NK-92 (cell line): Measurements from ENCODE around the gene ARHGDIA.
"Not testable (repeated sequence)": the region's sequence is repeated elsewhere in the genome, so short reads cannot be mapped to it uniquely, and the experiment has no call there.

ENCODE experiments used
- DNase-seq: peaks from one replicate; lab custom pipeline; 2025; ENCODE audit not compliant: unreplicated experiment; lab: John Stamatoyannopoulos, UW

The ARHGDIA gene

DNA sequence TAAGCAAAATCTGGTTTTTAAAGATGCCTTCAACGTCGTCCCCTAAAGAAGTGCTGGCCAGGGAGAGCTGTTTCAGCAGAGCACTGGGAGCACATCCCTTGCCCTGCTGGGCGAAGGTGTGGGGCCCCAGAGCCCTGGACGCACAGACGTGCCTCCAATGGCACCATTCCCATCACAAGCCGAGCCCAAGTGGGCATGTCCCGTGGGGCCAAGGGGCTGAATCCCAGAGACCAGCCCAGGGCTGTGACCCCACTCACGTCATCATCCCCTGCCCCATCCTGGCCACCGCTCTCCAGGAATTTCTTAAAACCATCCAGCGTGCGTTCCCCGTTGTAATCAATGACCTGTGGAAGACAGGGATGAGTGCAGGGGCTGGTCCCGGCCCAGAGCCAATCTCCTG lies 26.2 kb downstream of the ARHGDIA start:
- DNase-seq, result no peak

GRCh38 chr17:81844327-81844851 lies 26.7 kb downstream of the ARHGDIA start:
- DNase-seq, result no peak

DNA sequence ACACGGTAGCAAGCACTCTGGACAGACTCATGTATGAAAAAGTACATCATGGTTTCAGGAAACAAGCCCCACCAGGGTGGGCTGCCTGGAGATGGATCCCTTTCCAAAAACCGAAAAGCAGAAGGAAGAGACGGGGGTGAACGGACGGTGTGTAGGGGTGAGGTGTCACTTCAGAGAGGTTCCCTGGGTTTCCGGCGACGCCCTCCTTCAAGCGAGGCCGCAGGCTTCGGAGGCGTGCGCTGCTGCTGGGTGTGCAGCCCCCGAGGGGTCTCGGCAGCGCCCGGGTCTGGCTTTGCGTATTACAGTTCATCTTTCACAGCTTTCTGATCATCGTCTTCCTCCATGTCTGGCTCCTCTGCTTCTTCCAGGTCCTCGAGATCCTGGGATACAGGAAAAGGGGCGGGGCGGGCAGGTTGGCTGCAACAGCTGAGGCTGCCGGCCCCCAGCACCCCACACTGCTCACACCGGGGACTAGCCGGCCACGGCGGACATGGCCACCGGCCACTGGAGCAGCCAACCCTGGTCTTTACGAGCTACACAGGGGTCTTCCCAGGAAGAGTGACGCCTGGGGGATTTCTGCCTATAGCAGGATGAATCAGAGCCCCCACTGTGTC lies 27.3 kb downstream of the ARHGDIA start:
- DNase-seq, result no peak

DNA sequence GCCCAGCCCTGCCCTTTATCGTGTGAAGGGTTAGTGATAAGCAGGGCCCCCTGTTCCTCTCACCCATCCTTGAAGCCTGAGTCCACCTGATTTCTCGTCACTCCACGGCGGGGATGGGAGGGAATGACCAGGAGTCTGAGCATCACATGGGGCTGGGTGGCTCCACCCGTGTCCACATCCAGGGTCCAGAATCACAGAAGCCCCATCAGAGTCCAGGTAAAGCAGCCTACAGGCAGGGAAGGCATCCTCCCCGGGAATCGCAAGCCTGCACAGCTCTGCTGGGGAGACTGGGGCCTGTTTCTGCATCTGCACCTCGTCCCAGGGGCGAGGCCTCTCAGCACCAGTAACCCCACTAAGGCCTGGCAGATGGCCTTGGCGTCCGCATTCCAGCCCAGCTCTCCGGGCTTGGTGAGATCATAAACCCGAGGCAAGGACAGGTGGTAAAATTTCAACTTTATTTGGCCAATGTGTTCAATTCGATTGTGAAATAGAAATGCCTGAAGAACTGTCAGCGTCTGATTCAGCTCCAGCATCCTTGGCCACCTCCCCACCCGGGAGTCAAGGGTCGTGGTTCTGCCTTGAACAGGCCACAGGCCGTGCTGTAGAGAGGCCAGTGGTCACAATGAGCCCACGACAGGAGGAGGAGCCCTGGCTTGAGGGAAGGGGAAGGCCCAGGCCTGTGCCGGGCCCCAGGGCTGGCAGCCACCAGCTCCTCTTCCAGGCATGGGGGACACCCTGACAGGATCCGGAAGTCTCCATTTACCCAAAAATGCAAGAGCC lies 28.2 kb downstream of the ARHGDIA start:
- DNase-seq, result no peak

GRCh38 chr17:81842378-81842724 lies 28.8 kb downstream of the ARHGDIA start:
- no peak for DNase-seq

- no peak for DNase-seq
Measured at GRCh38 chr17:81841866-81842265, 29.3 kb downstream of the ARHGDIA start.

DNA sequence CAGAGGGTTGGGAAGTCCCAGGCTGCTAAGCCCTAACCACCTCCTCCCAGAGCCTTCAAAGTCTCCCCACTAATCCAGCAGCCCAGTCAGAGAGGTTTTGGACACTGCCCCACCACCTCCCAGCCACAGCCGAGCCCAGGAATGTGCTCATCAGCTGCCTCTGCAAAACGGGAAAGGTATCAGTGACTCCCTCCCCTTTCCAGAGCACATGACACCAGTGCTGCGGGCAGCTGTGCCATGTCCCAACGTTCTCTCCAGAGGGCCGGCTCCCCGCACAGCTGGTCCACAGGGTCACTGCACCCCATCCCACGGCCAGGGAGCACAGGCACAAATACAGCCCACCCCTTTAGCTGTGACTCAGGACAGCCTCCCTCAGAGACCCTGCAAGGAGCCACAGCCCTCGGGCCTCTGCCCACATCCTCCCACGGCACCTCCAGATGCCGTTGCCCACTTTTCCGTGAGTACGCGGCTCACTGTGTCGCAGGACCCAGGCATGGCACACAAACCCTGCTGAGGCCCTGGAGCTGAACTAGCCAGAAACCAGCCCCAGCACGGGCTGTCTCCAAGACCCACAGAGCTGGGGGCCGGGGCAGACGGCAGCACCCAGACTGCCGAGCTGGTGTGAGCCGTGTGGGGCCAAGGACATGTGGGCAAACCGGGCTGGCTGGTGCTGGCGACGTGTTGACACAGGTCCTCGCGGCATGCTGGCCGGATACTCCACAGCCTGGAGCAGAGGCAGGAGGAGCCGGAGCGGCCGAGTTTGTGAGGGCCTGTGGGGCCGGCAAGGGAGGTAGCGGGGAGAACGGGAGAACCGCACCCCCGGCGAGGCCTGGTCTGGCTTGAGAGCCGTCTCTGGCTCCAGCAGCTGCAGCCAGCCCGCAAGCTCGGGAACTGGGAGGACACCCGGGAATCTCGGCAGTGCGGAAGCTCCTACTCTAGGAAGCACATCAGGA lies 30.0 kb downstream of the ARHGDIA start:
- no peak for DNase-seq

- not testable (repeated sequence) for DNase-seq
Measured at GRCh38 chr17:81840059-81840458, 31.1 kb downstream of the ARHGDIA start.

- no peak for DNase-seq
Measured at GRCh38 chr17:81839301-81839700, 31.8 kb downstream of the ARHGDIA start.

GRCh38 chr17:81838753-81839255 lies 32.3 kb downstream of the ARHGDIA start:
- no peak for DNase-seq

GRCh38 chr17:81837641-81838040 lies 33.5 kb downstream of the ARHGDIA start:
- DNase-seq, result no peak

DNA sequence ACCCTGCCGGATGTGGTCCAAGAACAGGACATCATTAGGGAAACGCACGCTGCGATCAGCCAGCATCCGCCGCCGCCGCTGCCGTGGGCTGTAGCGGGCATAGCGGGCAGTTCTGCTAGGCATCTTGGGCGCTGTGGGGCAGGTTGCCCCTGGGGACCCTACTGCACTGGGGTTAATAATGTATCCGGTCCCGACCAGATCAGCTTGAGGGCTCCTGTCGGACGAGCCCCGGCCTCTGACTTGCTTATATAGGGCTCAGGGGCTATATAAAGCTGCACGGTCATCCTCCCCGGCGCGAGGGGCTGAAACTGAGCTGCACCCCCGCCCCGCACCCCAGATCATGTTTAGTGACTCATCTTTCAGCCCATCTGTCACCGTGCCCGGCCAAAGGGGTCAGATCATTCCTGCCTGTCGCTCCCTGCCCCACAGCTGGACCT lies 36.3 kb downstream of the ARHGDIA start, which contains the start of gene PPP1R27:
Gene PPP1R27 (minus strand): TSS at position 220 of the 437 bp plus-strand sequence. CDS start 97 bp downstream, at position 123.
- DNase-seq, result no peak

DNA sequence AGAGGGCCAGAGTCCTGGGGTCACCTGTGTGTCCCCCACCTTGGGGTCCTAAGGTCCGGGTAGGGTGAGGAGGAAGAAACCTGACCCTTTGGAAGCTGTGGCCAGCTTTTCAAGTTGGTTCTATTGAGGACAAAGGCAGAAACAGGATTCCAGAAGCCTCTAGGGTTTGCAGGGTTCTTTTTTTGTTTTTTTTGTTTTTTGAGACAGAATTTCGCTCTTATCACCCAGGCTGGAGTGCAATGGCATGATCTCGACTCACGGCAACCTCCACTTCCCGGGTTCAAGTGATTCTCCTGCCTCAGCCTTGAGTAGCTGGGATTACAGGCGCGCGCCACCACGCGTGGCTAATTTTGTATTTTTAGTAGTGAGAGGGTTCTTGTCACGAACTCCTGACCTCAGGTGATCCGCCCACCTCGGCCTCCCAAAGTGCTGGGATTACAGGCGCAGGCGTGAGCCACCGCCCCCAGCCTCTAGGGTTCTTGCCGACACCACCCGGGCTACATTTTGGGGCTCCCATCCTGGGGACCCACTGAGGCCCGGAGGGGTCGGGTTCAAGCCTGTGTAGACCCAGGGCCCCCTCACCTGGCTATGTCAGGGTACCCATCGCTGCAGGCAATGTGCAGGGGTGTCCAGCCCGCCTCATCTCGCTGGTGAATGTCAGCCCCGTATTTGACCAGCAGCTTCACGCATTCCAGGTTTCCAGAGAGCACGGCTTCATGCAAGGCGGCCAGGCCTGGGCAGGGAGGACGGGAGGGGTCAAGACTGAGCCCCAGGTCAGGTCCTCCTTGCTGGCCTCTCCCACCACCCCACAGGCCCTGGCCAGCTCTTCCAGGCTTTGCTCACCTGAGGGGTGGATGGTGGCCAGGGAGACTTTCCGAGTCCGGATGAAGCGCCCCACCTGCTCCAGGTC lies 37.0 kb downstream of the ARHGDIA start:
- DNase-seq, result no peak

- DNase-seq, result peak; percentile 52
Measured at GRCh38 chr17:81833160-81833920, 37.8 kb downstream of the ARHGDIA start, which contains the start of gene MCRIP1. Gene MCRIP1 (minus strand): TSS chr17:81833291. CDS start chr17:81824506, 8,785 bp downstream.

- no peak for DNase-seq
Measured at GRCh38 chr17:81832608-81833159, 38.5 kb downstream of the ARHGDIA start.

DNA sequence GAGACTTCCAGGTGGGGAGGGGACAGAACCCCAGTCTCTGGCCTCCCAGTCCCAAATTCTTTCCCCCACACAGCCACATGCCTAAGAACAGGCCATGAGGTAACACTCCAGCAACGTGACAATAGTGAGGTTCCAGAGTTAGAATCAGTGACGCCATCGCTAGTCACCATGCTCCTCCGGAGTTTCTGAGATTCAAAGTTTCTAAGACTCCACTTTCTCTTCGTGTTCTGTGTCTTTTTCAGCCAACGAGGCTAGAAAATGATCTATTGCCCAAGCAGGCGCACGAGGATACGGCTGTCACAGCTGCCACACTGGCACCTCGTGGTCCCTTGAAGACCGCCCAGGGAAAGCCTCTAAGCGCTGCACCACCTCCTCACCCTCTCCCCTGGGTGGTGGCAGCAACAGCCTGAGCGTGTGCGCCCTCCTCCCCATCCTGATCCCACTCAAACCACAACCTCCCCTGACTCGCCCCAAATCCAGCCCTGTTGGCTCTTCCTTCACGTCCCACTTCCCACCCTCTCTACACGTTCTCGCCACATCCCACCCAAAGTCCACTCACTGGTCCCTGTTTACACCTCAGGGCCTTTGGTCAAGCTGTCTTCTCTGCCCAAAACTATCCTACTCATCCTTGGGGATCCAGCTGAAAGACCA lies 39.1 kb downstream of the ARHGDIA start:
- DNase-seq, result no peak

DNA sequence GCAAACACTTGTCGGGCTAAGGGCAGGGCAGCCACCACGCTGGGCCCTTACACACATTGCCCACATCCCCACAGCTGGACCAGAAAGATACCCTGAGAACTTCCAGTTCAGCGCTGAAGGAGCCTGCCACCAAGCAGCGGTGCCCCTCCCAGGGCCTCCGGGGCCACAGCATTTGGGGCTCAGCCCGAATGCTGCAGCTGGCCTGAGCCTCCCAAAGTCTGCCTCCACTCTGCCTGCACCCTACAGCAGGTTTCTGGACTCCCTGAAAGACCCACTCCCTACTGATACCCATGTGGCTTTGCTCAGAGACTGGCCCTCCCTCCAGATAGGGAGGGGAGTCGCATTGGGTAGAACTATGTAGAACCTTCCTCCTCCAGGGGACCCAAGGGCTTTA lies 39.6 kb downstream of the ARHGDIA start:
- no peak for DNase-seq

DNA sequence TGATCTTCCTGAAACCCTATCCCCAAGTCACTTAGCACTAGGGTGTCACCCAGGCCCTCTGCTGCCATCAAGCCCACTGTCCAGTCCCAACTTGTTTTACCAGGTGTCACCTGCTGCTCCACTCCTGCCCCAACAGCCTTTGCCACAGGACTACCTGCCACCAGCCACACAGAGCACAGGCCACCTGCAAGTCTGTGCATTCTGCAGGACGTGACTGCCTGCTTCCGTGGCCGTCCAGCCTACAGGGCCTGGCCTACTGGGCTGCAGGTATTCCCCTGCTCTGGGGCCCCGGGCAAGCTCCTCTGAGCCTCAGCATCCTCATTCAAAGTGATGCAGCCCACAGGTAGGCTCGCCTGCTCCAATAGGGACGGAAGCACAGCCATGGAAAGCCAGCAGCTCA lies 41.3 kb downstream of the ARHGDIA start:
- no peak for DNase-seq
